ENCODE measurements around the gene BABAM2.

Gene BABAM2

GRCh38 chr2:28293416-28293815 lies 402.9 kb downstream of the BABAM2 start:
- DNase-seq, result no peak

GRCh38 chr2:28294451-28294850 lies 403.9 kb downstream of the BABAM2 start:
- no peak for DNase-seq

- DNase-seq, result no peak
Measured at GRCh38 chr2:28296243-28296642, 405.7 kb downstream of the BABAM2 start.

- no peak for DNase-seq
Measured at GRCh38 chr2:28296904-28297303, 406.4 kb downstream of the BABAM2 start.

- no peak for DNase-seq
Measured at GRCh38 chr2:28297531-28297930, 407.0 kb downstream of the BABAM2 start.

- no peak for DNase-seq
Measured at GRCh38 chr2:28298406-28298805, 407.9 kb downstream of the BABAM2 start.

- DNase-seq, result no peak
Measured at GRCh38 chr2:28300485-28301341, 410.2 kb downstream of the BABAM2 start.

GRCh38 chr2:28305202-28305601 lies 414.7 kb downstream of the BABAM2 start:
- no peak for DNase-seq

- no peak for DNase-seq
Measured at GRCh38 chr2:28310107-28310506, 419.6 kb downstream of the BABAM2 start.

GRCh38 chr2:28311660-28312249 lies 421.2 kb downstream of the BABAM2 start:
- no peak for DNase-seq

GRCh38 chr2:28312307-28313219 lies 422.0 kb downstream of the BABAM2 start:
- no peak for DNase-seq

- DNase-seq, result no peak
Measured at GRCh38 chr2:28313220-28313784, 422.8 kb downstream of the BABAM2 start.

GRCh38 chr2:28314968-28315367 lies 424.4 kb downstream of the BABAM2 start:
- no peak for DNase-seq

- DNase-seq, result no peak
Measured at GRCh38 chr2:28316546-28317335, 426.2 kb downstream of the BABAM2 start.

GRCh38 chr2:28317390-28317789 lies 426.9 kb downstream of the BABAM2 start:
- DNase-seq, result no peak

GRCh38 chr2:28318023-28318422 lies 427.5 kb downstream of the BABAM2 start:
- DNase-seq, result no peak

- DNase-seq, result no peak
Measured at GRCh38 chr2:28318462-28319117, 428.1 kb downstream of the BABAM2 start.

- no peak for DNase-seq
Measured at GRCh38 chr2:28319118-28320008, 428.8 kb downstream of the BABAM2 start.

- DNase-seq, result no peak
Measured at GRCh38 chr2:28320009-28320365, 429.5 kb downstream of the BABAM2 start.

- no peak for DNase-seq
Measured at GRCh38 chr2:28320371-28320770, 429.8 kb downstream of the BABAM2 start.

- no peak for DNase-seq
Measured at GRCh38 chr2:28321426-28321825, 430.9 kb downstream of the BABAM2 start.

All from activated naive CD4-positive, alpha-beta T cell (primary cell).